Stimulated activated effector memory CD8-positive, alpha-beta T cell treated with anti-CD3 and anti-CD28 coated beads, Interleukin-12 subunit alpha, Interleukin-12 subunit beta, amount 100 ng/mL, for 72 hours (primary cell): ENCODE results near the gene PCK2.

ENCODE experiments used
- ATAC-seq: fragments of 150-1000 bp; cut with Tn5 transposase; 2 replicates; pipeline ENCODE4 v1.10.0; 2021
- DNase-seq, 2 donors: peaks; one replicate each; pipeline ENCODE4 v3.0.0; 2021 to 2022; ENCODE audit warnings: low spot score in 2 of 2
- H3K27ac Mint-ChIP-seq: one replicate; pipeline ENCODE4 v1.8.0; 2022; ENCODE audit warnings: mild to moderate bottlenecking, mixed read lengths
- H3K36me3 Mint-ChIP-seq: one replicate; pipeline ENCODE4 v1.8.0; 2022; ENCODE audit warnings: mild to moderate bottlenecking, mixed read lengths
- H3K4me1 Mint-ChIP-seq: one replicate; pipeline ENCODE4 v1.8.0; 2022; ENCODE audit warnings: mixed read lengths
- H3K4me3 Mint-ChIP-seq: one replicate; pipeline ENCODE4 v1.8.0; 2022; ENCODE audit warnings: mild to moderate bottlenecking, mixed read lengths
- H3K9me3 Mint-ChIP-seq: one replicate; pipeline ENCODE4 v1.8.0; 2022; ENCODE audit warnings: mixed read lengths

PCK2 gene

GRCh38 chr14:24127673-24128072, 33.6 kb downstream of the PCK2 start:
- H3K36me3 Mint-ChIP-seq: peaks cover 16% of the 10 kb centered on the region
- H3K4me3 Mint-ChIP-seq: no peak overlapping the region
- H3K27ac Mint-ChIP-seq: no peak overlapping the region
- no peak for ATAC-seq
- H3K9me3 Mint-ChIP-seq: no peaks in the 10 kb centered on the region
- no peak for DNase-seq
- H3K4me1 Mint-ChIP-seq: peaks cover 11% of the 10 kb centered on the region

- Mint-ChIP-seq H3K9me3 (no peaks in the 10 kb centered on the region), H3K27ac (no peak overlapping the region), H3K36me3 (peaks cover 5% of the 10 kb centered on the region), H3K4me3 (no peak overlapping the region), H3K4me1 (peaks cover 15% of the 10 kb centered on the region)
- ATAC-seq: no peak
- DNase-seq: no peak
These were observed 35.4 kb downstream of the PCK2 start for GRCh38 chr14:24129410-24129998.

- H3K4me1 Mint-ChIP-seq: peaks cover 20% of the 10 kb centered on the region
- ATAC-seq: no peak
- no peak within 1 kb of the TSS for H3K27ac Mint-ChIP-seq
These were observed 36.2 kb downstream of the PCK2 start, which contains the start of gene FITM1 for GRCh38 chr14:24130380-24130716. Gene FITM1, plus strand, starts transcription at chr14:24130659. Its CDS starts 905 bp downstream, at chr14:24131564.

DNA sequence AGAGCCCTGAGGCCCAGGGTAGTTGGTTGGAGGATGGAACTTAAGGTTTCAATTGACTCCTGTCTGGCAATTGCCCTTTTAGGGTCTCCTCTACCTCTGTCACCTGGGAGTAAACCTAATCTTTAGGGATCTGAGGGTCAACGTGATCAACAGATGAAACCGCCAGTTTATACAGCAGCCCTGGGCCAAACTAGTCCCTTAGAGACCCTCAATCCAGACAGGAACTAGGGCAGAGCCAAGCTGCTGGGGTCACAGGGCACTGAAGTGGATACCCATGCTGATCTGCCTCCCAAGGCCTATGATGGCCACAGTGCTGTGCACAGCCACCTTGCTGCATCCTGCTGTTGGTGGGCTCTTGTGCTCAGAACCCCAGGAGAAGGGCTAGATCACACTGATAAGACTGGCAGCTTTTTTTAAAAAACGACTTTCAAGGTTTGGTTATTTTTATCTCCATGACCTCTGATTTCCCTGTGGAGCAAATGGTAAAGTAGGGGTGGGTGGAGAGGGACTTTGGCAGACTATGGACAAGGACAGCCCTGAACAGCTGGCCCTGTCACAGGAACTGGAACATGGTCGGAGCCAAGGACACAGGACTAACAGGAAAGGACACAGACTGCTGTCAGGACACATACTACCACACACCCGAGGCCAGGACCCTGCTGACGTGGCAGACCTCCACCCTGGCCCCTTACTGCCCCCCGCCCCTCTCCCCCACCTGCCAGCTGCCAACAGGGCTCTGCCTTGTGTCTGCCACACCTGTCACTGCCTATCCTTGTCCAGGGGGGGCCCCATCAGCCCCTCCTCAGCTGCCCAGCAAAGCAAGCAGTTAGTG, 36.8 kb downstream of the PCK2 start:
- no peaks in the 10 kb centered on the region for H3K9me3 Mint-ChIP-seq
- H3K4me3 Mint-ChIP-seq: no peak overlapping the region
- DNase-seq (no peak), ATAC-seq (no peak)
- peaks cover 24% of the 10 kb centered on the region for H3K4me1 Mint-ChIP-seq
- H3K36me3 Mint-ChIP-seq: no peaks in the 10 kb centered on the region
- no peak overlapping the region for H3K27ac Mint-ChIP-seq

More at GRCh38 chr14:24130380-24130716, 36.2 kb downstream of the PCK2 start, which contains the start of gene FITM1:
- Mint-ChIP-seq H3K9me3 (no peaks in the 10 kb centered on the region), H3K4me3 (no peak within 1 kb of the TSS), H3K36me3 (no peaks in the 10 kb centered on the region)
- no peak for DNase-seq

DNA sequence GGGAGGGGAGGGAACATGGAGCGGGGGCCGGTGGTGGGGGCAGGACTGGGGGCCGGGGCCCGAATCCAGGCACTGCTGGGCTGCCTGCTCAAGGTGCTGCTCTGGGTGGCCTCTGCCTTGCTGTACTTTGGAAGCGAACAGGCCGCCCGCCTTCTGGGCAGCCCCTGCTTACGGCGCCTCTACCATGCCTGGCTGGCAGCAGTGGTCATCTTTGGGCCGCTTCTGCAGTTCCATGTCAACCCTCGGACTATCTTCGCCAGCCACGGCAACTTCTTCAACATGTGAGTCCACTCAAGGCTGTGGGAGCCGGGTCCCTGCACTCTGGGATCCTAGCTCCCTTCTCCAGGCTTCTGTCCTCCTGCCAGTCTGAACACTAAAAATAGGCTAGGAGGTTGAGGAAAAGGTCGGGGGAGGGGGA, 37.4 kb downstream of the PCK2 start:
- ATAC-seq (no peak), DNase-seq (no peak)
- H3K9me3 Mint-ChIP-seq: no peaks in the 10 kb centered on the region
- H3K27ac Mint-ChIP-seq: peak overlapping the region; percentile 91
- H3K4me1 Mint-ChIP-seq: peaks cover 25% of the 10 kb centered on the region
- no peak overlapping the region for H3K4me3 Mint-ChIP-seq
- H3K36me3 Mint-ChIP-seq: peaks cover under 1% of the 10 kb centered on the region

DNA sequence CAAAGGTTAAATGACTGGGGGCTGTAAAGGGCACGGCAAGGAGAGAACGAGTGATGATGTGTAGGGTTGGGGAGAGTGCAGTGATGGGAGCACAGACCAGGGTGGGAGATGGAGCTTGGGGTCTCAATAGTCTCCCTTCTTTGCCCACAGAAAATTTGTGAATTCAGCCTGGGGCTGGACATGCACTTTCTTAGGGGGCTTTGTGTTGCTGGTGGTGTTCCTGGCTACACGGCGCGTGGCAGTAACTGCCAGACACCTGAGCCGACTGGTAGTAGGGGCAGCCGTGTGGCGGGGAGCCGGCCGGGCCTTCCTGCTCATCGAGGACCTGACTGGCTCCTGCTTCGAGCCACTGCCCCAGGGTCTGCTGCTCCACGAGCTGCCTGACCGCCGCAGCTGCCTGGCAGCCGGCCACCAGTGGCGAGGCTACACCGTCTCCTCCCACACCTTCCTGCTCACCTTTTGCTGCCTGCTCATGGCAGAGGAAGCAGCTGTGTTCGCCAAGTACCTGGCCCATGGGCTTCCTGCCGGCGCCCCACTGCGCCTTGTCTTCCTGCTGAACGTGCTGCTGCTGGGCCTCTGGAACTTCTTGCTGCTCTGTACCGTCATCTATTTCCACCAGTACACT, 38.1 kb downstream of the PCK2 start:
- H3K36me3 Mint-ChIP-seq: peaks cover 7% of the 10 kb centered on the region
- no peak for DNase-seq
- H3K27ac Mint-ChIP-seq: peak overlapping the region; percentile 91
- no peak overlapping the region for H3K4me3 Mint-ChIP-seq
- no peaks in the 10 kb centered on the region for H3K9me3 Mint-ChIP-seq
- ATAC-seq: no peak
- peaks cover 31% of the 10 kb centered on the region for H3K4me1 Mint-ChIP-seq

- Mint-ChIP-seq H3K9me3 (no peaks in the 10 kb centered on the region), H3K27ac (peak overlapping the region; percentile 91), H3K4me3 (no peak overlapping the region), H3K4me1 (peaks cover 39% of the 10 kb centered on the region), H3K36me3 (peaks cover 15% of the 10 kb centered on the region)
- no peak for DNase-seq
- no peak for ATAC-seq
These were observed 38.9 kb downstream of the PCK2 start for GRCh38 chr14:24132976-24133375.

DNA sequence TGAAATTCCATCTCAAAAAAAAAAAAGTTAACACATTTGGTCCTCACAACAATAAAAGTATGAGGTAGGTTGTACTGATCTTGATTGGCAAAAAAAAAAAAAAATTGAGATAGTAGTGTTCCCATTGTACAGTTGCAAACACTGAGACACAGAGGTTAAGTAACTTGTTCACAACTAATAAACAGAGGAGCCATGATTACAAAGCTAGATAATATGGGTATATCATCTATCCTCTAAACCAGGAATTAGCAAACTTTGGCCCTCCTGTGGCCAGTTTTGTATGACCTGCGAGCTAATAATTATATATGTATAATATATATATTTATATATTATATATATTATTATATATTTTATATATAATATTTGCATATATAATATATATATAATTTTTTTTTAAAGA, 39.6 kb downstream of the PCK2 start:
- H3K27ac Mint-ChIP-seq: no peak overlapping the region
- peaks cover 23% of the 10 kb centered on the region for H3K36me3 Mint-ChIP-seq
- H3K4me3 Mint-ChIP-seq: no peak overlapping the region
- DNase-seq (no peak), ATAC-seq (no peak)
- H3K9me3 Mint-ChIP-seq: no peaks in the 10 kb centered on the region
- H3K4me1 Mint-ChIP-seq: peaks cover 47% of the 10 kb centered on the region

GRCh38 chr14:24135584-24135833, 41.4 kb downstream of the PCK2 start:
- H3K4me1 Mint-ChIP-seq: peaks cover 59% of the 10 kb centered on the region
- H3K9me3 Mint-ChIP-seq: no peaks in the 10 kb centered on the region
- H3K4me3 Mint-ChIP-seq: peak overlapping the region; percentile 87
- peak; percentile 2 for ATAC-seq
- DNase-seq: no peak
- H3K27ac Mint-ChIP-seq: peak overlapping the region; percentile 81
- peaks cover 40% of the 10 kb centered on the region for H3K36me3 Mint-ChIP-seq

GRCh38 chr14:24135834-24136683, 41.9 kb downstream of the PCK2 start, which contains the start of gene PSME1:
Gene PSME1, plus strand, starts transcription at chr14:24136194. Its CDS starts 69 bp downstream, at chr14:24136263.
- Mint-ChIP-seq H3K9me3 (no peaks in the 10 kb centered on the region), H3K4me1 (peaks cover 64% of the 10 kb centered on the region), H3K4me3 (peak within 1 kb of the TSS; percentile 87), H3K36me3 (peaks cover 46% of the 10 kb centered on the region), H3K27ac (peak within 1 kb of the TSS; percentile 92)
- DNase-seq (peak; percentile 91 to 97), ATAC-seq (peak; percentile 94)

DNA sequence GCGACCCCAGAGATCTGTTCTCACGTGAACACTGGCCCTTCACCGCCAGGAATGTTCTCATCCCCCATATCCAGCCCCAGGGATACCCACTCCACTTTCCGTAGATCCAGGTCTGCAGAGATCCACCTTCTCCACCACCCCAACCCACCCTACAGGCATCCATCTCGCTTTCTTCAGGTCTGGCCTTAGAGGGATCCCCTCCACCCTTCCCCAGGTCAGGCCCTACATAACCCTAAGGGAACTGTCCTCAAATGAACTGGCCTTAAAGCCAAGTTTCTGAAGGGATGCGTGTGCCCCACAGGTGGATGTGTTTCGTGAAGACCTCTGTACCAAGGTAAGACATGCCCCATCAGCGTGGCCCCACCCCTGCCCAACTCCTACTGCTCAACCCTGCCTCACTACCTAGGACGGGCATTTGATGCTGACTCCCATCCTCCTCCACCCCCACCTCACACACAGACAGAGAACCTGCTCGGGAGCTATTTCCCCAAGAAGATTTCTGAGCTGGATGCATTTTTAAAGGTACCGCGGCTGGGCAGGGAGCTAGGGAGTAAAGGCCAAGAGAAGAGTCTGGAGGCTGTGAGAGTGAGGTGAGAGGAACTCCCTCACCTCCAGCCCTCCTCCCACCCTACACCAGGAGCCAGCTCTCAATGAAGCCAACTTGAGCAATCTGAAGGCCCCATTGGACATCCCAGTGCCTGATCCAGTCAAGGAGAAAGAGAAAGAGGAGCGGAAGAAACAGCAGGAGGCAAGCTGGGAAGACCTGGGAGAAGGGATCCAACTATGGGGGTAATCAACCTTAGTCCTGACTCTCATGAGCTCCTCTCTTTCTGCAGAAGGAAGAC, 42.8 kb downstream of the PCK2 start:
- no peaks in the 10 kb centered on the region for H3K9me3 Mint-ChIP-seq
- H3K4me3 Mint-ChIP-seq: peak overlapping the region; percentile 87
- peaks cover 54% of the 10 kb centered on the region for H3K36me3 Mint-ChIP-seq
- no peak for ATAC-seq
- peaks cover 64% of the 10 kb centered on the region for H3K4me1 Mint-ChIP-seq
- DNase-seq: no peak
- peak overlapping the region; percentile 92 for H3K27ac Mint-ChIP-seq

DNA sequence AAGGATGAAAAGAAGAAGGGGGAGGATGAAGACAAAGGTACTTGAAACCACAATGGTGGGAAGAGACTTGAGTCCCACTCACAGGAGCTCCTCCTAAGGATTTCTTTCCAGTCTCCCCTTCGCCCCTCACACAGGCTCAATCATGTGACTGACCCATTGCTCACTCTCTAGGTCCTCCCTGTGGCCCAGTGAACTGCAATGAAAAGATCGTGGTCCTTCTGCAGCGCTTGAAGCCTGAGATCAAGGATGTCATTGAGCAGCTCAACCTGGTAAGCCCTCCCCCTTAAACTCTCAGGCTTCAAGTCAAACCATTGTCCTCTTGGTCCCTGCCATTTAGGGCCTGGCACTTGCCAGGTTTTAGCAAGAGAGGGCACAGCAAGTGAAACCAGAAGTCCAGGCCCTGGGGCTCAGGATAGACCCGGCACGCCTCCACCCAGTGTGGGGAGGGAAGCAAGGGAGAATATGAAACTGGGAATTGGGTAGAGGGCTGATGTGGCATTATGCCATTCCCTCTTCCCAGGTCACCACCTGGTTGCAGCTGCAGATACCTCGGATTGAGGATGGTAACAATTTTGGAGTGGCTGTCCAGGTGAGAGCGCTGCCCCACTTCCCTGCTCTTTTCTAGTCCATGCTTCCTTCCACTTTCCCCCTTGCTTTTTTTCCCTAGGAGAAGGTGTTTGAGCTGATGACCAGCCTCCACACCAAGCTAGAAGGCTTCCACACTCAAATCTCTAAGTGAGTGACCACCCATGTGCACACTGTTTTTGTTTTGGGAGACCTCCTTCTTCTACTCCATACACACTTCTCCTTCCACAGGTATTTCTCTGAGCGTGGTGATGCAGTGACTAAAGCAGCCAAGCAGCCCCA, 43.7 kb downstream of the PCK2 start:
- Mint-ChIP-seq H3K36me3 (peaks cover 63% of the 10 kb centered on the region), H3K4me1 (peaks cover 62% of the 10 kb centered on the region), H3K9me3 (no peaks in the 10 kb centered on the region), H3K27ac (peak overlapping the region; percentile 92), H3K4me3 (peak overlapping the region; percentile 87)
- ATAC-seq (no peak), DNase-seq (no peak)

- H3K36me3 Mint-ChIP-seq: peaks cover 72% of the 10 kb centered on the region
- H3K4me1 Mint-ChIP-seq: peaks cover 67% of the 10 kb centered on the region
- H3K9me3 Mint-ChIP-seq: no peaks in the 10 kb centered on the region
- ATAC-seq: no peak
- peak overlapping the region; percentile 87 for H3K4me3 Mint-ChIP-seq
- DNase-seq: no peak
- H3K27ac Mint-ChIP-seq: peak overlapping the region; percentile 56
These were observed 44.5 kb downstream of the PCK2 start for GRCh38 chr14:24138396-24139271.
